Inferior parietal cortex (tissue), 1 donor: ENCODE measurements around the gene ZNF488.

Experiments
- DNase-seq: peaks from one replicate; pipeline ENCODE4 v3.0.0-alpha.2; 2016; ENCODE audit errors: extremely low spot score

The ZNF488 gene

DNA sequence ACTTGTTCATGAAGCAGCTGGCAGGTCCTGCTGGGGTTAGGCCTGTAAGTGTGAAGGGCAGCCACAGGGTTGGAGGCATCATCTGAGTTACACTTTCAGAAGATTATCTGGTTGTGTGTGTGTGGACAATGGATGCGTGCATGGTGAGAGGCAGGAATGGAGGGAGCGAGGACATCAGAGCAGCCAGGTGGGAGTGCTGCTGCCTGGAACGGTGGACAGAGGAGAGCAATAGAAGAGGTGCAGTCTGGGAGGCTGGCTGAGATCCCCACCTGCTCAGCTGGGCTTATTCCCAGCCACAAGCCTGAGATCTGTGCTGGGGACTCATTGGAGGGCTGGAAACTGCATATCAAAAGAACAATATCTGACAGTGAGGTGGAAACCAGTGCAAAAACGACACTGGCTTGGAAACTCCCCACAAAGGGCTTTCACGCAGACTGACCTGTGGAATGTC is 17.9 kb downstream of the ZNF488 start:
- no peak for DNase-seq

DNA sequence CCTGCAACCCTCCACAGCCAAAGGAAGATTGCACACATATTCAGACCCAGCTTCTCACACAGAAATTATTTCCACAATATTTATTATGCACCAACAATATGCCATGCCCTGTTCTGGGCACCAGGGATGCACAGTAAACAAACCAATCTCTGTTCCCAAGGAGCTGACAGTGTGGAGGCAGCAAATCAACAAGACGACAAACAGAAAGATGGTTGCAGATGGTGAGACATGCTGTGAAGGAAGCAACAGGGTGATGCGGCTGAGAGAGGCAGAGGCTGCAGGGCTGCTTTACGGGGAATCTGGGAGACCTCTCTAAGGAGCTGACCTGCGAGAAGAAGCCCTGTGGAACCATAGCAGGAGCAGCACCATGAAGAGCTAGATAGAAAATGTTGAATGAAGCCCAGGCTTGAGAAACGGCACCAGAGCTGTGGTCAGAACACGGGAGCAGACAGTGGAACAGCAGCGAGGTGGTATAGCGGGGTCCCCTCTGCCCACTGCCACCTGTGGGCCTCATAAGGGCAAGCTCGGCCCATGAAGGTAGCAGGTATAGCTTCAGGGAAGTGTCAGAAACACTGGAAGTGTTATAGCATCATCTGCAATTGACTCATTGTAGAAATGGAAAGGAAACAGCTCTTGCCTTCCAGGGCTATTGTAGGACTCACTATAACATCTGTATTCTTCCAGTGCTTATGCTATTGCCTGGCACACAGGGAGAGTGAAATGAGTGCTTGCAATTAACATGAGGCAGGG is 18.5 kb downstream of the ZNF488 start:
- DNase-seq: no peak

DNA sequence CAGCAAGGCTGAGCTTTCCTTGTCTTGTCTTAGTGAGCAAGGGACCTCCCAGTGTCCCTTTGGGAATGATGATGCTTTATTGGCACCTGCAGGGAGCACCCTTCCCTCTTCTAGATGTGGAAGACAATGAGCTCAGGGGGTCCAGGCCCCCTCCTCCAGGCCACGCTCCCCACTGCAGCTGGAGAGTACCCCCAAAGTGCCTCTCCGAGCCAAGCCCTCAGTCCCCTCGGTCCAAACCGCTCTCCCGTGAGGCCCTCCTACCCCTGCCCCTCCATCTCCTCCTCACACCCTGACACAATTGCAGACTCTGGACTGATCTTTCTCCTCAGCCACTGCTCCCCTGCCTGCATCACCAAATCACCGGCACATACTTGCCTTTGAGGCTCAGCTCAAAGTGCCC is 19.2 kb downstream of the ZNF488 start:
- no peak for DNase-seq

DNA sequence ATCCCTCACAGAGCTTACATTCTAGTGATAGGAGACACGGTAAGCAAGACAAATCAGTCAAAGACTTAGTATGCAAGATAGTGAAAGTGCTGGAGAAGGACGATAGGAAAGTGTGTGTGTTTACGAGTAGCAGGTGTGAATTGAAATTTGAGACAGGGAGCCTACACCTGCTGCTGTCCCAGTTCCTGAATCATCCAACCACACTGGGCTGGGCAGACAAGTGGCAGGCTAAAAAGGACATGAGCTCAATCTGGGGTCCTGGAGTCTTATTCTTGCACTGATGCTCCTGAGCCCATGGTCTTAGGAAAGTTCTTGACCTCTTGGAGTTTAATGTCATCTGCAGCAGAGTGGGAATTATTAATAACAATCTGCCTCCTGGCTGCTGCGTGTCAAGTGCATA is 19.7 kb downstream of the ZNF488 start:
- DNase-seq: no peak

DNA sequence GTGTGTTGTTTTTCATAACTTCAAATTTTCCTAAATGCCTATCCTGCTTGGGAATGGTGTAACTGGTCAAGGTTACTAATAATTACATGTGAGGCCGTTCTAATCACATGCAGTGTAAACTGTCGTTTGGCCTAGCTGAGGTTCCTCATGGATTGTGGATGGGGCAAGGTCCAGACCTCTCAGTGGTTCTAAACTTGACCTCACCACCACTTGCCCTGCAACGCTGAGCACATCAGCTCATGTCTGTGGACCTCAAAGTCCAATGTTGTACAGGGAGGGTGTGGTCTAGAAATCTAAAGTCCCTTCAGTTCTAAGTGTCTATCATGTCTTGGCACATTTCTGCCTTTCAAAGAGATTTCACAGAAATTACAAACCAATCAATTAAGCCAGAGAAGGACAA is 20.3 kb downstream of the ZNF488 start:
- DNase-seq: no peak

DNA sequence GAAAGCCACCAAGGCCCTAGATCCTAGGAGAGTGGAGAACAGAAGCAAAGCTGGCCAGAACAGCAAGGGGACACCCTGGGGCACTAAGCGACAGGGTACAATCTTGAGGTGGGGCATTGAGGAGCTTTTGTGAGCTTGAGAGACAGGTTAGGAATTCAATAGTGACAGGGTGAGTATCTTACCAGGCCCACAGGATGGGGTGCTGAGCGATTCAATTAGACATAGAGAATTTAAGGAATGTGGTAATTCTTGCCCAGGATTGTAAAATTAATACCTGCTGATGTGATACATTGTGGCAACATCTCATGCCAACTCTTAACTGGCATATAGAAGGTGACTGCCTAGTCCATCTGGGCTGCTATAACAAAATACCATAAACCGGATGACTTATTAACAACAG is 21.9 kb downstream of the ZNF488 start:
- no peak for DNase-seq

DNA sequence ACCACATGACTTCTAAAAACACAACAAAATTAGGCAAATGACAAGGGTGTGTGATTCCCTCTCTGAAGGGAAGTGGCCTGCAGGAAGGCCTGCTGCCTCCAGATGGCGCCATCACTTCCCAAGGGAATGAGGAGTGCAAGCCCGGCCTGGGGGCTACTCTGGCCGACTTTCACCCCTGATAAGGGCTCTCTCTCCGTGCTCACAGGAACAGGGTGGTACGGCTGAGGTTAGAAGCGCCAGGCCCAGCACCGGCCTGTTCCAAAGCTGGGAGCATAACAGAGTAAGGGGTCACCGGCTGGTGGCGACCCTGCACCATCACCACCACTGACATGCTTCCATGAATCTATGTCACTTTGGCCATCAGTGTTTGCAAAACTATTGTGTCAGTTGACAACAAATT is 22.8 kb downstream of the ZNF488 start:
- DNase-seq: no peak

DNA sequence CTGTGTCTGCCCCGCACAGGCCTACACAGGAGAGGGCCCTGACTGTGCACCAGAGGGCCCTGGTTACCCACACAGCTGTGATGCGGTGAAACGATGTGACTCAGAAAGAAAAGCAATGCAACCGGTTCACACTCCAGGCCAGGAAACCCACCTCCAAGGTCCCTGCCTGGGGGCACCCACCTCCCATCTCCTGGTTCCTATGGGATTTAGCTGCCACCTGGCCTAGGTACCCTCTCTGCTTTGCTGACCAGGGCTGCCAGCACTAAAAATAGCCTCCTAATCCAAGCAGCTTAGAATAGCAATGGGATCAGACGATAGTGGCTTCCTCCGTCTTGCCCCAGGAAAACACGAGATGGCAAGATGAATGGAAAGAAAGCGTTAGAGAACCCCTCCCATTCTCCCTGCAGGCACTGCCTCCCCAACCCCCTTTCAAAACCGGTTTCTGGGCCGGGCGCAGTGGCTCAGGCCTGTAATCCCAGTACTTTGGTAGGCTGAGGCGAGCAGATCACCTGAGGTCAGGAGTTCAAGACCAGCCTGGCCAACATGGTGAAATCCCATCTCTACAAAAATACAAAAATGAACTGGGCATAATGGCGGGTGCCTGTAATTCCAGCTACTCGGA is 23.6 kb downstream of the ZNF488 start:
- no peak for DNase-seq

DNA sequence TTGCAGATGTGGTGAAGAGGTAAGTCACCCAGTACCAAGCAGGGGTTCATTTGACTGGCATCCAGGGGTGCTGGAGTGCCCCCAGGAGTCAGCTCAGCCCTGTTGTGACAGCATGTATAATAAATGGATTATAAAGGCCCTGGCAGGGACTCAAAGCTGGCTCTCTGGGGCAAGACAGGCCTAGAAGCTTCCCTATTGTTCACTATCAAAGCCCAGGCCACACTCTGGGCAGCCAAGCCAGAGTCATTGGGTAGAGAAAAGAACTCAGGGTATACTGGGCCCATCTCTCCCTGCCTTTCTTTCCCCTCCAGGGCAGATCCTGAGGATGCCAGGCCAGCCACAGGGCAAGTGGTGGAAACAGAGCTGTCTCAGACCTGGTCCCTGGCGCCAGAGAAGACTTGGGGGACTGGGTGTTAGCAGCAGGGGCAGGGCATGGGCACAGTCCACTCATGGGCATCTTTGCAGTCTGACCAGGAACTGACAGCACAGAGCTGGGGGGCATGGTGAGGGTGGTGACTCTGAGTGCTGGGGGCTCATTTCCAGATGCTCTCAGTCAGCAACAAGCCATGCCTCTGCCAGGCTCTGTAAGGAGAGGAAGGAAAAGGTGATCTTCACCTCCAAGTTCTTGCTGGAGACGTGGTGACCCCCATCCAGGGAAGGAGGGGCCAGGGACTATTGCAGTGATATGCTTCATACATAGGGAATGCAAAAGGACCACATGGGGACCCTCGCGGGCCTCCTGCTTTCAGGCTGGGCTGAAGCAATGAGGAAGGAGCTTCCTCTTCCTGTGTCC is 24.3 kb downstream of the ZNF488 start:
- DNase-seq: no peak

DNA sequence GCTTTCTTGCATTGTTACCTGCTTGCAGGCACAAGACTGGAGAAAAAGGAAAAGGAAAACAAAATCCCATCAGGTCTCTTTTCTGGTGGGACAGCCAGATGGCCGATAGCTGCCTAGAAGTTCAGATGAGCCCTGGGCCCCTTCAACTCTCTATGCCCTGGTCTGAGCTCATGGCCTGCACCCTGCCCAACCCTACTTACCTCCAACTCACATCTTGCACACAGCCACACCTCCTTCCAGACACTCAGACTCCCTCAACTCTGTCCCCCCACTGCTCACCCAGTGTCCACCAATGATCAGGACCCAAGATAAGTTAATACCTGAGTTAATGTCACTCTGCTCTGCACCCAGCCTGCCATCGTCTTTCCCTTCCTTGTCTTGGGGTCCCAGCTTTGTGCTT is 25.0 kb downstream of the ZNF488 start:
- DNase-seq: no peak

DNA sequence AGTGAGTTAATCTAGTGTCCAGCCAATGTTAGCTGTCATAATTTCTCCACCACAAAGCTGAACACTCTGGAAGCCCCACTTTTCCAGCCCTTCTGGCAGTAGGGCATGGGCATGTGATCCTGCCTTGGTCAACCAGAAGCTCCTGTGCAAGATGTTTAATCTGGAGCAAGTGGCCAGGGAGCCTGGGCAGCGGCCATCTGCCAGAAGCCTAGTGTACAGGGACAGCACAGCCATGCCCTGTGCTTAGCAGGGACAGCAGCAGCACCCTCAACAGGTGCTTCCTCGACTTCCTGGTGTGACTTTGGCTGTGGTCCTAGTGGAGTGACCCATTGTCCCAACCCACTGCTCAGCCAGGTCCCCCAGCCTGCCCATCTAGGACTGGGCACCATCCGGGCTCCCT is 25.6 kb downstream of the ZNF488 start:
- no peak for DNase-seq

DNA sequence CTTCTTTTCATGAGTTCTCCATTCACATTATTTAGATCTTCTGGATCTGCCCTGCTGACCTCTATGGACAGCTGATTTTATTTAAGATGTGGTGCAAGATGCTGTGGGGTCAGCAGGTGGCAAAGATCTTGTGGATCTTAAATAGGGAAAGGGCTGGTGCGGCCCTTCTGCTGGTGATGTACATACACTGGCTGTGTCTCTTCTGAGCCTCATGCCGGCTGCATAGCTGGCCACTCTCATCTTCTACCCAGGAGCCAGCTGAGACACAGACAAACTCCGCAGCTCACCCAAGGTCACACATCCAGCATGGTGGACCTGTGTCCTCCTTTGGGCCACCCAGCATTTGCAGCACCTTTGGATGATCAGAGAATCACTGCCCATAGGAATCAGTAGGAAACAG is 26.2 kb downstream of the ZNF488 start:
- DNase-seq: no peak

DNA sequence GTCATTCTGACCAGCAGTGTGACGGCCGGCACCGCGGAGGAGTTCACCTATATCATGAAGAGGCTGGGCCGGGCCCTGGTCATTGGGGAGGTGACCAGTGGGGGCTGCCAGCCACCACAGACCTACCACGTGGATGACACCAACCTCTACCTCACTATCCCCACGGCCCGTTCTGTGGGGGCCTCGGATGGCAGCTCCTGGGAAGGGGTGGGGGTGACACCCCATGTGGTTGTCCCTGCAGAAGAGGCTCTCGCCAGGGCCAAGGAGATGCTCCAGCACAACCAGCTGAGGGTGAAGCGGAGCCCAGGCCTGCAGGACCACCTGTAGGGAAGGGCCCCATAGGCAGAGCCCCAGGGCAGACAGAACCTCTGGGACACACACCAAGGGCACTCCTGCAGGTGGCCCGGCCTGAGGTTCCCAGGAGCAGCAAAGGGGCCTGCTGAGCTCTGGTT is 26.9 kb downstream of the ZNF488 start:
- DNase-seq: no peak

DNA sequence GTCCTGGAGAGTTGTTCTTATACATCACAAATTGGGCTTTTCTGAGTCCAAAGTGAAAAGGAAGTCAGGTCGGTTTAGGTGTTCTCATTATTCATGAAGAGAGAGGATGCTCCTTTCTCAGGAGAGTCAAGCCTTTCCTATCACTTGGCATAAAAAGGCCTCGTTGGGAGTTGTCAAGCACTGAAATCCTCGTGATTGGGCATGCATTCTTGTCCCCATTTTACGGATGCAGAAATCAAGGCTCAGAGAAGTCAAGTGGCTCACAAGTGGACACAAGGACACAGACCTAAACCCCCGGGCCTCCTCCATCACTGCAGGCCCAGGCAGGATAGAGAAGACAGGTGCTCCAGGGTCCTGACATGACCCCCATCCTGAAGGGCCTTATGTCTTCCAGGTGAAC is 27.4 kb downstream of the ZNF488 start:
- DNase-seq: no peak

DNA sequence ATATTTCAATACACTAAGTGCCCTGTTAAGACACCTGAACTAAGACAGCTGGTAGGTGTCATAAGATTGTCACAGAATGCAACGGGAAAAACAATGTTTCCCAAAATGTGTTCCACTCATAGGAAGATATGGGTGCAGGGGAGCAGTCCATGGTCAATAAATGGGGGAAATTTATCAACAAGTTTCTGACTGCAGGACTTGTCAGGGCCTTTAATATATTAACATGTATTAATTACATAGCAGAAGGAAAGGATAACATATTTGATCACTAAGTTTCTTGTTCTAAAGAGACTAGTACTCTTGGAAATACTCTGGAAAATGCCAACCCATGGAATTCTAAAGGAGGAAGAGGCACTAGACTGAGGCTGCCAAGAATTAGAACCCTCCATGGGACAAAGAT is 29.2 kb downstream of the ZNF488 start:
- no peak for DNase-seq

DNA sequence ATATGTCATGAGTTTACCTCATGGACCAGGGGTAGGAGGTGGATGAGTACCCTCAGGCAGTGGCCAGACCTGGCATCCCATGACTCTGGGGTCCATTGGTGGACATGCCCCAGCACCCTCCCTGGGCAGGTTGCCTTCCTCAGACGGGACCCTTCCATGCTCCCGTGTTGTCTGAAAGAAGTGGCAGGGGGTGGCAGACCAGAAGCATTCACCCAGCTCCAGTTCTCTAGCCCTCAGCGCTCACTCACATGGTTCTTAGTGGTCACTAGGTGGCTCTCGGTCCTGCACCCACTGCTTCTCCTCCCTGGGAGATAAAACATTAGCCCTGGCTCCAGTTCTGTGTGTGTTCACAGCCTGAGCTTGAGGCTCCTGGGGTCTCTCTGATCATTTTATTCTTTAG is 29.9 kb downstream of the ZNF488 start:
- DNase-seq: no peak

DNA sequence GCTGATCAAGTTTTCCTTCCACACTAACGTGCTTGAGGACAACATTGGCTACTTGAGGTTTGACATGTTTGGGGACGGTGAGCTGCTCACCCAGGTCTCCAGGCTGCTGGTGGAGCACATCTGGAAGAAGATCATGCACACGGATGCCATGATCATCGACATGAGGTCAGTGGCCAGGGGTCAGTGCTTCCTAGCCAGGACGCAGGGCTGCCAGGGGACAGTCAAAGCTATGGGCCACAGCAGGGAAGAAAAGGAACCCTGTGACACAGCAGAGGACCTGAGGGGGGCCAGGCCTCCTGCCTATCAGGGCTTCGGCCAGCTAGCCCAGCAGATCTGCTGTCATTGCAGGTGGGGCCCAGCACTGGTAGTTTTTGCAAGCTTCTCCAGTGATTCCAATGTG is 30.7 kb downstream of the ZNF488 start:
- no peak for DNase-seq

DNA sequence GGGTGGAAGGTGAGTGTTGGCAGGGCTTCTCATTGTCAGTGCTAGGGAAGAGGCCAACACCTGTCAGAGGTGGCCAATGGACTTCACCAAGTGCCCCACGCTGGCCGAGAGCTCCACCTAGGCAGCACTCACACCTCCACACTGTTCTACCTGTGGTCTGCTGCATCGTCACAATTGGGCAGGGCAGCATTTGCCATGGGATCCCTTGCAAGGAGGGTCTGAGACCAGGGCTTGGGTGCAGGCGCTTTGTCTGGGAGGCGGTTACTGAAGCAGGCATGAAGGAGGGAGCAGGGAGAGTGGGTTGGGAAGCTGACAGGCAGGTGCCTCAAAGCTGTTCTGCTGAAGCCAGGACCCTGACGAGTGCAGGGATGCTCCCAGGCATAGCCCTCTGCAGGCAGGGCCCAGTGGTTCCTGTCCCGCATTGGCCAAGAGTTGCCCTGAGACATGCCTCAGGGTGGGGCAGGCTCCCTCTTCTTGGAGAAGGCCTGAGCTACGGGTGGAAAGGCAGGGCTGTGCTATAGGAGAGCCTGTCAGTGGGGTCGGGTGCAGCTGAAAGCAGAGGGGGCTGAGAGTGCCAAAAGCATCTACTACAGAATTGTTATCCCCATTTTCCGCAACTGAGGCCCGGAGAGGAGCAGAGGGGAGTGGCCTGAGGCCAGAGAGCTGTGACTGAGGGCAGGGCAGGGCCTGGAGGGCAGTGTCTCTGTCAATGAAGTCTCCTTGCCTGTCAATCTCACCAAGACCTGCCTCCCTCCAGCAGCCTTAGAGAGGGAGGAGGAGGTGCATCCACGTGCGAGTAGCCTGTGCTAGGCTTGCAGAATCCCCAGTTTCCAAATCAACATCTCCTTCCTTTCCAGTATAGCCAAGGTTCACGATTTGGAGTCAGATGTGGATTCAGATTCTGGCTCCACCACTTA is 31.9 kb downstream of the ZNF488 start:
- DNase-seq: no peak

DNA sequence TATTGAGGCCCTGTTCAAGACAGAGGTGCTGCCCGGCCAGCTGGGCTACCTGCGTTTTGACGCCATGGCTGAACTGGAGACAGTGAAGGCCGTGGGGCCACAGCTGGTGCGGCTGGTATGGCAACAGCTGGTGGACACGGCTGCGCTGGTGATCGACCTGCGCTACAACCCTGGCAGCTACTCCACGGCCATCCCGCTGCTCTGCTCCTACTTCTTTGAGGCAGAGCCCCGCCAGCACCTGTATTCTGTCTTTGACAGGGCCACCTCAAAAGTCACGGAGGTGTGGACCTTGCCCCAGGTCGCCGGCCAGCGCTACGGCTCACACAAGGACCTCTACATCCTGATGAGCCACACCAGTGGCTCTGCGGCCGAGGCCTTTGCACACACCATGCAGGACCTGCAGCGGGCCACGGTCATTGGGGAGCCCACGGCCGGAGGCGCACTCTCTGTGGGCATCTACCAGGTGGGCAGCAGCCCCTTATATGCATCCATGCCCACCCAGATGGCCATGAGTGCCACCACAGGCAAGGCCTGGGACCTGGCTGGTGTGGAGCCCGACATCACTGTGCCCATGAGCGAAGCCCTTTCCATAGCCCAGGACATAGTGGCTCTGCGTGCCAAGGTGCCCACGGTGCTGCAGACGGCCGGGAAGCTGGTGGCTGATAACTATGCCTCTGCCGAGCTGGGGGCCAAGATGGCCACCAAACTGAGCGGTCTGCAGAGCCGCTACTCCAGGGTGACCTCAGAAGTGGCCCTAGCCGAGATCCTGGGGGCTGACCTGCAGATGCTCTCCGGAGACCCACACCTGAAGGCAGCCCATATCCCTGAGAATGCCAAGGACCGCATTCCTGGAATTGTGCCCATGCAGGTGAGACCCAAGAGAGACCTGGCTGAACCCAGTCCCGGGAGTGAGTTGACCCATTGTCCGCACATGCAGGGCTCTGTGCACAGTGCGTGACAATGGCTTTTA is 33.1 kb downstream of the ZNF488 start:
- DNase-seq: no peak

DNA sequence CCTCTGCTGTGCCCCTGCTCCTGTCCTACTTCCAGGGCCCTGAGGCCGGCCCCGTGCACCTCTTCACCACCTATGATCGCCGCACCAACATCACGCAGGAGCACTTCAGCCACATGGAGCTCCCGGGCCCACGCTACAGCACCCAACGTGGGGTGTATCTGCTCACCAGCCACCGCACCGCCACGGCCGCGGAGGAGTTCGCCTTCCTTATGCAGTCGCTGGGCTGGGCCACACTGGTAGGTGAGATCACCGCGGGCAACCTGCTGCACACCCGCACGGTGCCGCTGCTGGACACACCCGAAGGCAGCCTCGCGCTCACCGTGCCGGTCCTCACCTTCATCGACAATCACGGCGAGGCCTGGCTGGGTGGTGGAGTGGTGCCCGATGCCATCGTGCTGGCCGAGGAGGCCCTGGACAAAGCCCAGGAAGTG is 34.1 kb downstream of the ZNF488 start:
- DNase-seq: no peak

DNA sequence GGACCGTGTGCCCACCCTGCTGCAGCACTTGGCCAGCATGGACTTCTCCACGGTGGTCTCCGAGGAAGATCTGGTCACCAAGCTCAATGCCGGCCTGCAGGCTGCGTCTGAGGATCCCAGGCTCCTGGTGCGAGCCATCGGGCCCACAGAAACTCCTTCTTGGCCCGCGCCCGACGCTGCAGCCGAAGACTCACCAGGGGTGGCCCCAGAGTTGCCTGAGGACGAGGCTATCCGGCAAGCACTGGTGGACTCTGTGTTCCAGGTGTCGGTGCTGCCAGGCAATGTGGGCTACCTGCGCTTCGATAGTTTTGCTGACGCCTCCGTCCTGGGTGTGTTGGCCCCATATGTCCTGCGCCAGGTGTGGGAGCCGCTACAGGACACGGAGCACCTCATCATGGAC is 34.6 kb downstream of the ZNF488 start:
- DNase-seq: no peak
